ENCODE results near the gene BRIP1.
"Not testable (repeated sequence)": the region's sequence is repeated elsewhere in the genome, so short reads cannot be mapped to it uniquely, and the experiment has no call there.

Gene BRIP1

DNA sequence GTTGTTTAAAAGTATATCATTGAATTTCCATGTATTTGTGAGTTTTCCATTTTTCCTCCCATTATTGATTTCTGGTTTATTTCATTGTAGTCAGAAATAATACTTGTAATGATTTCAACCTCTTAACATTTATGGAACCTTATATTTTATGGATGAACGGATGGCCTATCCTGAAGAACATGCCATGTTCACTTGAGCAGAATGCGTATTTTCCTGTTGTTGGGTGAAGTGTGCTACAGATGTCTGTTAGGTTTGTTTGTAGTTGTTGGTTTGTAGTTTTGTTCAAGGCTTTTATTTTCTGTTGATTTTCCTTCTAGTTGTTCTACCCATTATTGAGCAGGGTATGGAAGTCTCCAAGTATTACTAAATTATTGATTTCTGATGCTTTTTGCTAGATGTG is 165.1 kb downstream of the BRIP1 start:
- no peak for DNase-seq (ENCODE audit: low spot score)

DNA sequence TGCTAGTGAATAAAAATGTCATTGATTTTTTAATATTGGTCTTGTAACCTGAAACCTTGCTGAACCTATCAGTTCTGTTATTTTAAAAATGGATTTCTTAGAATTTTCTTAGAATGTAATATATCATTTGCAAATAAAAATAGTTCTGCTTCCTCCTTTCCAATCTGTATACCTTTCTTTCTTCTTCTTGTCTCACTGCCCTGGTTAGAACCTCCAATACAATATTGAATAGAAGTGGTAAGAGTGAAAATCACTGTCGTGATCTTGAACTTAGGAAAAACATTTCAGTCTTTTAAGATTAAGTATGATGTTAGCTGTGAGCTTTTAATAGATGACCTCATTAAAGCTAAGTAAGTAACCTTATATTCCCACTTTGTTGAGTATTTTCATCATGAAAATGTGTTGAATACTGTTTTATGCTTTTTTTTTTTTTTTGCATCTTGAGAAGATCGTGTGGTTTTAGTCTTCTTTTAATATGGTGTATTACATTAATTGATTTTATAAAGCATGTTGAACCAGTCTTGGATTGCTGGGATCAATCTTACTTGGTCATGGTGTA is 167.5 kb downstream of the BRIP1 start:
- no peak for DNase-seq (ENCODE audit: low spot score)

DNA sequence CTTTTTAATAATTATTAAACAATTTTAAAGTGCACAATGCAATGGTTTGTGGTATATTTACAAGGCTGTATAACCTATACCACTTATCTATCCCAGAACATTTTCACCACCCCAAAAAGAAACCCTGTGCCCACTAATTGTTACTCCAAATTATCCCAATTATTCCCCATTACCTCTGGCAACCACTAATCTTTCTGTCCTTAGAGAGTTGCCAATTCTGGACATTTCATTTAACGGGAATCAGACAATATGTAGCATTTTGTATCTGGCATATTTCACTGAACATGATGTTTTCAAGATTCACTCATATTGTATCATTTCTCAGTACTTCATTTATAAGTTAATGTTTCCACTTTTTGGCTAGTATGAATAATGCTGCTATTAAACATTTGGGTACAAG is 169.2 kb downstream of the BRIP1 start:
- DNase-seq (ENCODE audit: low spot score) = no peak

DNA sequence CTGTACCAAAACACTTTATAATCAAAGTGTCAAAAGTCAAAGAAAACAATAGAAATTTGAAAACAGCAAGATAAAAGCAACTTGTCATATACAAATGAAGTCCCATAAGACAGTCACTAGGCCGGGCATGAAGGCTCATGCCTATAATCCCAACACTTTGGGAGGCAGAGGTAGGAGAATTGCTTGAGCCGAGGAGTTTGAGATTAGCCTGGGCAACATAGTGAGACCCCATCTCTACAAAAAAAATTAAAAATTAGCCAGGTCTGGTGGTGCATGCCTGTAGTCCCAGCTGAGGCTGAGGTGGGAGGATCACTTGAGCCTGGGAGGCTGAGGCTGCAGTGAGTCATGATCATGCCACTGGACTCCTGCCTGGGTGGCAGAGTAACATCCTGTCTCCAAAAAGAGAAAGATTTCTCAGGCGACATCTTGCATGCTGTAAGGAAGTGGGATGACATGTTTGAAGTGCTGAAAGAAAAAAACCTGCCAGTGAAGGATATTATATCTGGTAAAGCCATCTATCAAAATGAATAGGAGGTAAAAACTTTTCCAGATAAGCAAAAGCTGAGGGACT is 173.6 kb downstream of the BRIP1 start:
- DNase-seq (ENCODE audit: low spot score) = no peak

DNA sequence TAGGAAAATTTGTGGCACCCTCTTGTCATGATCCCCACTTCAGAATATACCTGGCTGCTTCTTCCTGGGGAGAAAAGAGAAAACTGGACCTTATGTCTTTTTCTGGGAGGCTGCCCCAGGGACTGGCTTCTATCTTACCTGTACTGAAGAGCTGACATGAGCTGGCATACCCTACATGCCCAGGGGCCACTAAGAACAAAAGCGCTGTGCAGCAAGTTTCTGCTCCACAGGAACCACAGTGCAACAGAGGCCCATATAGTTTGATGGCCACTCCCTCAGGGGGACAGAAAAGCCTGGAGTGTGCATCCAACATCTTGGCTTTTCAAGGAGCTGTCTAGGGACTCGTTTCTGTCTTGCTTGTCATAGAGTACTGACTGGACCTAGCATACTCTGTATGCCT is 175.6 kb downstream of the BRIP1 start:
- no peak for DNase-seq (ENCODE audit: low spot score)

DNA sequence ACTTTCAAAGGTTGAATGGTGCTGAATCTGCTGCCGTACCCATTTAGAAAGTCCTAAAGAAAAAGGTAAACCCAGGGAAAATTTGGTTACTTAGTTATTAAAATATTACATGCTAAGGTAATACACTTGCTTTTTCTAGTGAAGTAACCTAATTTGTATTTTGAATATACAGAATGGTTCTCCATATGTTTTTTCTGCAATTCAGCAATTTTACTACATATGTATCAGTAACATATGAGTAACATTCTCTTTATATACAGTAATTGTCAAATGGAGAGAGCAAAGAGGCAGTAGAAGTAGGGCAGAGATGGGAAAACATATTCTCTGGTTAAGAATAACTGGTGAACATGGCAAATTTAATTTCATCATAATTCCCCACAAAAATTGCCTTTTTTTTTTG is 177.2 kb downstream of the BRIP1 start:
- no peak for DNase-seq (ENCODE audit: low spot score)

DNA sequence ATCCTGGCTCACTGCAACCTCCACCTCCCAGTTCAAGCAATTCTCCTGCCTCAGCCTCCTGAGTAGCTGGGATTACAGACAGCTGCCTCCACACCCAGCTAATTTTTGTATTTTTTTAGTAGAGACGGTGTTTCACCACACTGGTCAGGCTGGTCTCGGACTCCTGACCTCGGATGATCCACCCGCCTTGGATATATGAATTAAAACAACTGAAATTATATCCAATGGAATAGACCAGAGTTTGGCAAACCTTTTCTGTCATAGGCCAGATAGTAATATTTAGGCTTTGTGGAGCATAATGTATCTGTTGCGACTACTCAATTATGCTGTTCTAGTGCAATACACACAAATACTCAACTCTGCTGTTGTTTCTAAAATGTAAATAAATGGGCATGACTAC is 178.5 kb downstream of the BRIP1 start:
- no peak for DNase-seq (ENCODE audit: low spot score)

DNA sequence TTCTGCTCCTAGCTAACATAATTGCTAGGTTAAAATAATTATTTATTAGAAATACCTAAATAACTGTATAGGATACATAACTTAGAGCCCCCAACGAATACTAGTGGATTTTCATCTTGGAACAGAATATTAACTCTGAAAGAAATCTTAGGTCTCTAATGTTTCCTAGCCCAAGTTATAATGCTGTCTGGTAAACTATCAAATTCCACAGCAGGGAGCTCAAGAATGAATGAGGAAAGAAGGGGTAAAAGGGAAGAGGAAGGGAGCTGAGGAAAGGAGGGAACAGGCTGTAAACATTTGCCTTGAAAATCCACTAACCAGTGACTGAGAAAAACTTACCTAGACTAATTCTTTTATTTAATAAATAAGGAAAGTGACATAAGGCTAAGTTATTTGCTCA is 179.2 kb downstream of the BRIP1 start:
- DNase-seq (ENCODE audit: low spot score) = no peak

DNA sequence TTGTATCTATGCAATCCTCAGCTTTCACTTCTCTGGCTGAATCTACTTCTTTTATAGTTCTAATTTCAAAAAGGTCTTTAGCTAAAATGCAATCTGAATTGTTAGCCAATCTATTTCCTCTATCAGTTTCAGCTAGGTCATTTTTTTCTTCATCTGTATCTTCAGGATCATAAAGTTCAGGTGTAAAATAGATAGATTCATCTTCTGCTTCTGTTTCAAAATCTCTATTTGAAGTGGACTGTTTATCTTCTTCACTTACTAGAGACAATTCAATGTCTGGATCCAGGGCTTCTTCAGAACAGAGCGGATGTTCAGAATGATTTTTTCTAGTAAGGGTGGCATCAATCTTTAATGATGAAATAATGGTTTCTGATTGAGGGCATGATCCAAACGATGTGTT is 179.9 kb downstream of the BRIP1 start:
- DNase-seq (ENCODE audit: low spot score) = no peak

DNA sequence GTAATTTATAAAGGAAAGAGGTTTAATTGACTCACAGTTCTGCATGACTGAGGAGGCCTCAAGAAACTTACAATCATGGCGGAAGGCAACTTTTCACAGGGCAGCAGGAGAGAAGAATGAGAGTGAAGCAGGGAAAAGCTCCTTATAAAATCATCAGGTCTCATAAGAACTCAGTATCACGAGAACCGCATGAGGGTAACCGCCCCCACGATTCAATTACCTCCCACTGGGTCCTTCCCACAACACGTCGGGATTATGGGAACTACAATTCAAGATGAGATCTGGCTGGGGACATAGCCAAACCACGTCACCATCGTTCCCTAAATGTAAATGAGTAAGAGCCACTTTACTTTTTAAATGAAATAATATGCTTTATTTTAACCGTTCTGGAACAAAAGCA is 182.4 kb downstream of the BRIP1 start:
- DNase-seq (ENCODE audit: low spot score) = no peak

DNA sequence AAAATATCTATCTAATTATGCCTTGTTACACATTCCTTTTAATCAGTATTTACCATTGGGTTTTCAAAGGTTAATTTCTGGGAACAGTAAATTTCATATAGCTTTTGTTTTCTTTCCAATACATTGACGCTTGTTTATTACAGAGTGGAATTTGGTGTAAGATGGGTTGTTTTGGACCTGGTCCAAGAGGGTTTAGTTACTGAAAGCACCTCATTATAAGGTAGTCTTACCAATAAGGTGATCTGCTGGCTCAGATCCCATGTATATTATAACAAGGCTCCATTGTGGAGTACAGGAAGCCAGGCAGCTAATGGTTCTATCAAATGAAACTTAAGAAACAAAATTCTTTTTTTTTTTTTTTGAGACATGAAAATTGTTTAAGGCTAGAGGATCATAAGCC is 185.0 kb downstream of the BRIP1 start:
- DNase-seq (ENCODE audit: low spot score) = no peak

DNA sequence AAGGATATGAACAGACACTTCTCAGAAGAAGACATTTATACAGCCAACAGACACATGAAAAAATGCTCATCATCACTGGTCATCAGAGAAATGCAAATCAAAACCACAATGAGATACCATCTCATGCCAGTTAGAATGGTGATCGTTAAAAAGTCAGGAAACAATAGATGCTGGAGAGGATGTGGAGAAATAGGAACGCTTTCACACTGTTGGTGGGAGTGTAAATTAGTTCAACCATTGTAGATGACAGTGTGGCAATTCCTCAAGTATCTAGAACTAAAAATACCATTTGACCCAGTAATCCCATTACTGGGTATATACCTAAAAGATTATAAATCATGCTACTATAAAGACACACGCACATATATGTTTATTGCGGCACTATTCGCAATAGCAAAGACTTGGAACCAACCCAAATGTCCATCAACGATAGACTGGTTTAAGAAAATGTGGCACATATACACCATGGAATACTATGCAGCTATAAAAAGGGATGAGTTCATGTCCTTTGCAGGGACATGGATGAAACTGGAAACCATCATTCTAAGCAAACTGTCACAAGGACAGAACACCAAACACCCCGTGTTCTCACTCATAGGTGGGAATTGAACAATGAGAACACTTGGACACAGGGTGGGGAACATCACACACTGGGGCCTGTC is 186.0 kb downstream of the BRIP1 start:
- DNase-seq (ENCODE audit: low spot score) = not testable (repeated sequence)

DNA sequence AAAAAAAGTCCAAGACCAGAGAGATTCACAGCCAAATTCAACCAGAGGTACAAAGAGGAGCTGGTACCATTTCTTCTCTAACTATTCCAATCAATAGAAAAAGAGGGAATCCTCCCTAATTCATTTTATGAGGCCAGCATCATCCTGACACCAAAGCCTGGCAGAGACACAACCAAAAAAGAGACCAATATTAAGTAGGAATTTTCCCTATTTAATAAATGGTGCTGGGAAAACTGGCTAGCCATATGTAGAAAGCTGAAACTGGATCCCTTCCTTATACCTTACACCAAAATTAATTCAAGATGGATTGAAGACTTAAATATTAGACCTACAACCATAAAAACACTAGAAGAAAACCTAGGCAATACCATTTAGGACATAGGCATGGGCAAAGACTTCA is 186.8 kb downstream of the BRIP1 start:
- DNase-seq (ENCODE audit: low spot score) = not testable (repeated sequence)

DNA sequence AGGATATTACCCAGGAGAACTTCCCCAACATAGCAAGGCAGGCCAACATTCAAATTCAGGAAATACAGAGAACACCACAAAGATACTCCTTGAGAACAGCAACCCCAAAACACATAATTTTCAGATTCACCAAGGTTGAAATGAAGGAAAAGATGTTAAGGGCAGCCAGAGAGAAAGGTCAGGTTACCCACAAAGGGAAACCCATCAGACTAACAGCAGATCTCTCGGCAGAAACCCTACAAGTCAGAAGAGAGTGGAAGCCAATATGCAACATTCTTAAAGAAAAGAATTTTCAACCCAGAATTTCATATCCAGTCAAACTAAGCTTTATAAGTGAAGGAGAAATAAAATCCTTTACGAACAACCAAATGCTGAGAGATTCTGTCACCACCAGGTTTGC is 188.7 kb downstream of the BRIP1 start:
- not testable (repeated sequence) for DNase-seq (ENCODE audit: low spot score)

DNA sequence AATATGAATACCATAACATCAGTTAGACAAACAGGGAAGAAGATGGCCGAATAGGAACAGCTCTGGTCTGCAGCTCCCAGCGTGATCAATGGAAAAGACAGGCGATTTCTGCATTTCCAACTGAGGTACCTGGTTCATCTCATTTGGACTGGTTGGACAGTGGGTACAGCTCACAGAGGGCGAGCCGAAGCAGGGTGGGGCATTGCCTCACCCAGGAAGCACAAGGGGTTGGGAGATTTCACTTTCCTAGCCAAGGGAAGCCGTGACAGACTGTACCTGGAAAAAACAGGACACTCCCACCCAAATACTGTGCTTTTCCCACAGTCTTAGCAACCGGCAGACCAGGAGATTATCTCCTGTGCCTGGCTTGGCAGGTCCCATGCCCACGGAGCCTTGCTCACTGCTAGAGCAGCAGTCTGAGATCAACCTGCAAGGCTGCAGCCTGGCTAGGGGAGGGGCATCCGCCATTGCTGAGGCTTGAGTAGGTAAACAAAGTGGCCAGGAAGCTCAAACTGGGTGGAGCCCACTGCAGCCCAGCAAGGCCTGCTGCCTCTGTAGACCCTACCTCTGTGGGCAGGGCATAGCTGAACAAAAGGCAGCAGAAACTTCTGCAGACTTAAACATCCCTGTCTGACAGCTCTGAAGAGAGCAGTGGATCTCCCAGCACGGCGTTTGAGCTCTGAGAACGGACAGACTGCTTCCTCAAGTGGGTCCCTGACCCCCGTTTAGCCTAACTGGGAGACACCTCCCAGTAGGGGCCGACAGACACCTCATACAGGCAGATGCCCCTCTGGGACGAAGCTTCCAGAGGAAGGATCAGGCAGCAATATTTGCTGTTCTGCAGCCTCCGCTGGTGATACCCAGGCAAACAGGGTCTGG is 190.1 kb downstream of the BRIP1 start:
- DNase-seq (ENCODE audit: low spot score) = not testable (repeated sequence)

DNA sequence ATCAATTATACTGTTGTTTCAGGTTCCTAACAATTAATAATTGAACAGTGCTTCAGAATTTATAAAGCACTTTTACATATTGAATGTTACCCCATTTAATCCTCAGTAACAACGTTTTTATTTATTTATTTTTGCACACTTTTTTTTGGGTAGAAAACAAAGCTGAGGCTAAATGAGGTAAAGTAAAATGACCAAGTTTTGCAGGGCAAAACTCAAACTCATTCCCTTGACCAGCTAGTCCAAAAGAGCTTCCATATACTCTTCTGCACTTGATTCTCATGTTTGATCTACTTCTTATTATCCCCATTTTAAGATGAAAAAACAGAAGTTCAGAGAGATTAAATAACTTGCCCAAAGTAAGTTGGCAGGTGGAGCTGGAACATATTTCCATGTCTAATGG is 191.2 kb downstream of the BRIP1 start:
- DNase-seq (ENCODE audit: low spot score) = no peak

DNA sequence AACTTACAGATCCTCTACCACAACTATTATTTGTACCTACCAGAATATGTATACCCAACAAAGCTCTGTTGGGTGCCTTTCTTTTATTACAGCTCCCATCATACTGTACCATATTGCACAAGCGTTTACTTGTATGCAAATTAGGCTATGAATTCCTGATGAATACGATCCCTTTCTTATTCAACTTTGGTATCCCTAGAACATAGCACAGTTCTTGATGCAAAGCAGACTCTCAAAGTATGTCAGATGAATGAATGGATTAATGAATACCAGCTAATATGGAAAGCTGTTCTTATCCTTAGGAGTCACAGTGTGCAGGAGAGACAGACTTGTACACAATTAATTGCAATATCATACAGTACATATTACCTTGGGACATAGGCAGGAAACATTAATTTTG is 192.6 kb downstream of the BRIP1 start:
- no peak for DNase-seq (ENCODE audit: low spot score)

DNA sequence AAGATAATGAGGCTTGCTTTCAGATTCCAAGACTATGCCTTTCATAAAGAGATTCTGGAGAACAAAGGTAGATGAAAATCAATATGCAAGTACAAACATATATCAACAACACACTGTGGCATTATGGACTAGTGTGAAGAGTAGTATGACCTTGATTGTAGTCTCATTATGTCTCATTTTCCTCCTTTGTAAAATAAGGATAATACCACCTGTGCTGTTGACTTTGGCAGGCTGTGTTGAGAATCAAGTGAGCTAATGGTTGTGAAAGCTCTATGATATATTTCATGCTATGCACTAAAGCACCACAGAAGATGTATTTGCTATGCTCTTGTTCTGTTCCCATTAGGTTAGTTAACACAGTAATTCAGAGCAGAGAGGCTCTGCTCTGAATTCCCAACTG is 193.8 kb downstream of the BRIP1 start:
- no peak for DNase-seq (ENCODE audit: low spot score)

DNA sequence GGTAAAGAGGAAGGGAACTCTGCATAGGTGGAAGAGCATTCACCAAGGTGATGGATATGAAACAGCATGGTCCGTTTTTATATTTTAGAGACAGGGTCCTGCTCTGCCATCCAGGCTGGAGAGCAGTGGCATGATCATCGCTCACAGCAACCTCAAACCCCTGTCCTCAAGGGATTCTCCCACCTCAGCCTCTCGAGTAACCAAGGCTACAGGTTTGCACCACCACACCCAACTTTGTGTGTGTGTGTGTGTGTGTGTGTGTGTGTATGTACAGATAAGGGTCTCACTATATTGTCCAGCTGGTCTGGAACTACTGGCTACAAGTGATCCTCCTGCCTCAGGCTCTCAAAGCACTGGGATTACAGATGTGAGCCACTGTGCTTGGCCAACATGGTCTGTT is 194.8 kb downstream of the BRIP1 start:
- no peak for DNase-seq (ENCODE audit: low spot score)

DNA sequence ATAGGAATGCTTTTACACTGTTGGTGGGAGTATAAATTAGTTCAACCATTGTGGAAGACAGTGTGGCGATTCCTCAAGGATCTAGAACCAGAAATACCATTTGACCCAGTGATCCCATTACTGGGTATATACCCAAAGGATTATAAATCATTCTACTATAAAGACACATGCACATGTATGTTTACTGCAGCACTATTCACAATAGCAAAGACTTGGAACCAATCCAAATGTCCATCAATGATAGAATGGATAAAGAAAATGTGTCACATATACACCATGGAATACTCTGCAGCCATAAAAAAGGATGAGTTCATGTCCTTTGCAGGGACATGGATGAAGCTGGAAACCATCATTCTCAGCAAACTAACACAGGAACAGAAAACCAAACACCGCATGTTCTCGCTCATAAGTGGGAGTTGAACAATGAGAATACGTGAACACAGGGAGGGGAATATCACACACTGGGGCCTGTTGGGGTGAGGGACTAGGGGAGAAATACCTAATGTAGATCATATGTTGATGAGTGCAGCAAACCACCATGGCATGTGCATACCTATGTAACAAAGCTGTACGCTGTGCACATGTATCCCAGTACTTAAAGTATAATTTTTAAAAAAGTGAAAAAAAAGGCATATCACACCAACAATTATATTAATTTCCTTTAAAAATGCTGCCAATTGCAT is 196.8 kb downstream of the BRIP1 start:
- DNase-seq (ENCODE audit: low spot score) = not testable (repeated sequence)

DNA sequence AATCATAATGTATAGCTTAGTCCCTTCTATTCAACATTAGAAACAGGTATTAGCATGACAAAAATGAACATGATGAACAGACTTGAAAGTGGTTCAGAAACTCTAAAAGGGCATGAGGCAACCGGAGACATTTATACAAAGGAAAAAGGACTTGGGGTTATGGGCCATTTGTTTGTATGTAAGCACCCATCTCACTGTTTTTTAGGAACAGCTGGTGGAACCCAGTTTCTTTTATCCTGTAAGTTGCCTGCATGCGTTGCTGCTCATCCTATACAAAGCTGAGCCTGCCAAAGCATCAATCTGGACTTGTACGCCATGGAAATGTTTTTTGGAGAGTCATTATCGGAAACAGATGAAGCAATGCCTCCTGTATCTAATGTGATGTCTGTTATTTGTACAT is 200.0 kb downstream of the BRIP1 start:
- DNase-seq (ENCODE audit: low spot score) = no peak

DNA sequence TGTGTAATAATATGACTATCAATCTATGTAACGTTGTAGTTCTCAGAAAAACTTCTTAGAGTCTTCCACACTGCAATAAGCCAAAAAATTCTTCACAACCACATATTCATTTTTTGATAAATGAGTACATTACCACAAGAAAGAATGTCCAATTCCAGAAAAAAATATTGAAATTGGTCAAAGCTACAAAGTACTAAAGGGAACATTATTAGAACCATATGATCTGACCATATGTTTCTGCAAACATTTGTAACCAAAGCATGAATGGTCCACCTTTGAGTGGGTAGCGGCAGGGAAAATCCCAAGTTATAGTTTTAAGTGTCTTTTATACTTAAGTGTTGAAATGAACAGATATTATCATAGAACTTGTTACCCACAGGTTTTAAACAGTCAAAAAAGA is 200.6 kb downstream of the BRIP1 start:
- DNase-seq (ENCODE audit: low spot score) = no peak

All from AG08395 (cell line).